8988T (cell line): ENCODE data around the gene EPHA7.

ENCODE experiments used
- DNase-seq: peaks from one replicate; pipeline ENCODE4 v3.0.0; 2011

EPHA7 gene

DNA sequence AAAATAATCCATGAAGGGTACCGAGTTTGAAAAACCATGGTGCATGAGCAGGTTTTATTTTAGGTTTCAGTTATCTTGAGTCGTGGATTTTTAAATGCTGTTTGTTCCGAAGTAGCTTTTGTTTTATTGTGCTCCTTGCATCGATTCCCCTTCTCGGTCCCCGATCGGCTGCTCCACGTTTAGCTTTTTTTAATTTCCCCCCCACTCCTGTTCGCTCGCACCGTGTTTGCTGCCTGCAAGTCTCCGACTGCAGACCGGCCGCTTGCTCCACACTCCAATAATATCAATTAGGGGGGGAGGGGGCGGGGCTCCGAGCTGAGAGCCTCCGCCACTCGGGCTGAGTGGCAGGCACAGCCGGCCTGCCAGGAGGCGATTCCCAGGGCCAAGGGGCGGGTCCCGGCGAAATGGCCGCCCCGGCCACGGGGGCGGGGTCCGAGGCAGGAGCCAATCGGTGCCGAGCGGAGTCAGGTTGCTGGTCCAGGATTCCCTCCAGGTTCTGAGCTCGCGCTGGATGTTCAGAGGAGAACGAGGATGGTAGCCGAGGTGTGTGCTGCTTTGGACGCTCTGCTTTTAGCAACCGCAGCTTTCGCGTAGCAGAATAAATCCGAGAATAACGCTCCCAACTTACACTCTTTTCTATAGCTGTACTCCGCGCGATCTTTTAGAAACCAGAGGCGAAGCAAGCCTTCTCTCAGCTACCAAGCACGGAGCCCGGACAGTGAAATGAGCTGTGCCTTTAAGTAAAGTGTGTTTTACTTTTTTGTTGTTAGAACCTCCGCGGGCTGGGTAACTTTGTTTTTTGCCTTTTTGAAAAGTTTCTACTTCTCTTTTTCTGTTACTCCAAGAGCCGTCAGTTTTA lies at the start of gene EPHA7:
Gene EPHA7 (minus strand): TSS at position 256 of the 859 bp plus-strand sequence. CDS start 218 bp downstream, at position 38.
- DNase-seq, result peak; percentile 31

DNA sequence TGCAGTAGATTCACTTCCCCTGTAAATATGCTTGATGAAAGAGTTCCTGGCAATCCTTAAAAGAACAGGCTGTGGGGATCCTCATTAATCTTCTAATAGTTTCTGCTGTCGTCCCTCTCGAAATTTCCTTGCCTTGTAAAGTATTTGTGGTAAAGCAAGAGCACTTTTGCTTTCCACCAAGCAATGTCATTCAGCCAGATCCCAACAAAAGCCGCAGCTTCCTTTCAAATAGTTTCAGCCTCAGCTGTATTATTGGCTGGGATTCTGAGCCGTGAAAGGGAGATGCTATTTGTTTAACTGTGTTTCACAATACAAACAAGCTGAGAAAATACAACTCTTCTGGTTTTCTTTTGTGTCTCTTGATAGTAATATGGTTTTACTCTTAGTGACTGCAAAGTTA lies 48.9 kb upstream of the EPHA7 start:
- DNase-seq, result no peak

DNA sequence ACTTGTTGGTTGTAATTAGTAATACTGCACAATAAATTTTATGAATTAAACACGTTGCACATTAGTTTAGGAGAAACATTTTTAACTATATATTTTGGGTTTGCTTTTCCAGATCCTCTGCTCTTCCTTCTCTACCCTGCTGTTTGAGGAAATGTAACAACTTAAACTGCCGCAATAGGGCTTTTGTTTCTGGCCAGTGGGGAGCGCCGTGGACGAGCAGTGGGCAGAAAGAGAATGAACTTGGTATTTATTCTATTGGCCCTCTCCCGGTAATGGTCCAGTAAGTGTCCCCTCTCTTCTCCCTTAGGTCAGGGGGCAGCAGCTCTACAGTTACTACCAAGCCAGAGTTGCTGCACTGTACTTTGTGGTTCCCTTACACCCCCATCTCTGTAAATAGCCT lies 35.2 kb upstream of the EPHA7 start:
- DNase-seq, result no peak

- no peak for DNase-seq
Observed at GRCh38 chr6:93453956-93454355, 34.6 kb upstream of the EPHA7 start.

DNA sequence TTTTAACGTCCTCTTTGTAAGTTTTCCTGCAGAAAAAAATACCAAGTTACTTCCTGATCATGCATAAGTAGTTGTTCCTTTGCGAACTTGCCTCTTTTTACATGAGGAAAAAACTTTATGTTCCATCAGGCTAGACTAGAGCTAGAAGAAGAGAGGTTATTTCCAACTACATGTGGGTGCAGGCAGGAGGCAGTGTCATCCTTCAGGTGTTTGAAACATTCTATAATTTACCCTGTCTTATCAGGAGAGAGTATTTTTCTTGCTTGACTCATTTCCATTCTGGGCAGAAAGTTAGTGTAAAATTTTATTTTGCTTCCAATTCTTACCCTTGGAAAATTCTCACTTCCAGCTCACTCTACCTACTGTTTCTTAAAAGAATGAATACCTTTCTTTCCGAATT lies 28.5 kb upstream of the EPHA7 start:
- no peak for DNase-seq

GRCh38 chr6:93437491-93437890 lies 18.1 kb upstream of the EPHA7 start:
- no peak for DNase-seq

DNA sequence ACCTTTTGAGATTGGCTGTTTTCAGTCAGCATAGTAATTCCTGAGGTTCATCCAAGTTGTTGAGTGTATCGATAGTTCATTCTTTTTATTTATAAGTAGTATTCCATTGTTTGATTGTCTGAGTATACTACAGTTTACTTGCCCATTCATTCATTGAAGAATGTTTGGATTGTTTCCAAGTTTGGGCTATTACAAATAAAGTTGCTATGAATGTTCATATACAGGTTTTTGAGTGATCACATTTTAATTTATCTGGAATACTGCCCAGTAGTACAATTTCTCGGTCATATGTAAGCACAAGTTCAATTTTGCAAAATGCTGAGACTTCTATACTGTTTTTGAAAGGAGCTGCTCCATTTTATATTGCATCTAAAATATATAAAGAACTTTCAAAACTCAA lies 14.2 kb upstream of the EPHA7 start:
- DNase-seq, result no peak

DNA sequence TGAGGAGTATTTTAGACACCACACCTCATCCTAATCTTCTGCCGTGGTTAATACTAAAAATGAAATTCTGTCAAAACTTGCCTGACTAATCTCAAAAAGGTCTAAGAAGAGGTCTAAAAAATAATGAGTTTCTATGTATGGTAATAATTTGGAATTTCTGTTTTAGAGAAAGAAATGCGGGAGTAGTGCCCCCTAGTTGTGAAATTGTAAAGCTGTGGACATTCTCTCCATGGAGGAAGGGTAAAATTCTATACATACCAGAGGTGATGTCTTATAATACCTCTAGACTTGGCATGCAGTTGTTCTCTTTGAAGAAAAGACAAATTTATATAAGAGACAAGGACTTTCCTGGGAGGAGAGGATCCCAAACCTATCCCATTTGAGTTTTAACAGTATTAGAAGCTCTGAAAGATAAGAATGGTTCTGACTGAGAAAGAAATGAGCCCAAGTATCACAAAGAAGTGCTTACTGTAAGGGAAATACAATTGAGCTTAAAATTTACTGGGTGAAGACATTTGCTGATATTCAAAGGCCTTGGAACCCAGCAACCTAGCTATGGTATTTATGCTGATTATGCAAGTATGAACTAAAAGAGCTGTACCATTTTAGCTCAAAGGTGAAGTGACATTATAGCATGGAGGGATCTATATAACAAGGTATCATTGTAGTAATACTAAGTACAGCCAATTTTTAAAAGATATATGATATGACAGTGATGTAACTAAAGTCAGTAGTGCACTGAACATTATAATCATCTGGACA lies 5.1 kb upstream of the EPHA7 start:
- no peak for DNase-seq

DNA sequence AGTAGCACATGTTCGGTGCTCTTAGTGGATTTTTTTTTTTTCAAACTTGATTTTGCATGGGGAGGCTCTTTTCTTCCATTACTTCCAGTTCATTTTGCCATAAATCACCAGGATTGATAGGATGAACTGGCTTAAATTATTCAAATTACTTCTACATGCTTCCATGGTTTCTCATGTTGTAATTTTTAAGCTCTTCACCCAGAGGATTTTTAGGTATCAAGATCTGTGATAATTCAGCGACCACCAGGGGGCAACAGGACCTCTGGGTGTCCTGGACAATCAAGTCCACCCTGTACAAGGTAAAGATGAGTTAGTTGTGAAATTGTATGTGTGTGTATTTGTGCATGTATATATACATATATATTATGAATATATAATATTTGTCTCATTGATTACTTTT lies 4.2 kb upstream of the EPHA7 start:
- no peak for DNase-seq

DNA sequence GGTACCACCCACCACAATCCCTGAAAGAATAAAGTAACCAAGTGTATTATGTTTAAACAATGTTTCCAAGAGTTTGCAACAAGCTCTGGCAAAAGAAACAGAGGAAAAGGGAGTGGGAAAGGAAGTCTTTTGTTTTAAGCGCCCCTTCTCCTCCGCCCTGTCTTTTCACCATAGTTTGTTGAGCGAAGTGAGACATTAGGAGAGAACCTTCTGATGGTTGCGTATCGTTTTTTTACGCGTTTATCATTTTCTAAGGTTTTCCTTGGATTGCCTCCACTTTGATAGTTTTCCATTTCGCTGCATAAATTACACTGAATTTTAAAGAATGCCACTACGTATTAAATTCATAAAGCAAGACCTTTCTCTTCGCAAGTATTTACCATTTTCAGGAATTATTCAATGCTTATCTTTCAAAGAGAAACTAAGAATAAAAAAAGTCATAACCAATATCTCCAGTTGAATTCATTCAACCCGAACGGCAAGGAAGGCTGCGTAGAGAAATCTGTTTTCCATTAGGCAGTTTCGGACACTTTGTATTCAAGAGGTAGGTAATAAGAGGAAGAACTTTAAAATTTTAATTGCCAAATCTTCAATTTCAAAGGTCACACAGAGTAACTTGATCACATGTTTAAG lies 920 bp upstream of the EPHA7 start:
- DNase-seq, result no peak

DNA sequence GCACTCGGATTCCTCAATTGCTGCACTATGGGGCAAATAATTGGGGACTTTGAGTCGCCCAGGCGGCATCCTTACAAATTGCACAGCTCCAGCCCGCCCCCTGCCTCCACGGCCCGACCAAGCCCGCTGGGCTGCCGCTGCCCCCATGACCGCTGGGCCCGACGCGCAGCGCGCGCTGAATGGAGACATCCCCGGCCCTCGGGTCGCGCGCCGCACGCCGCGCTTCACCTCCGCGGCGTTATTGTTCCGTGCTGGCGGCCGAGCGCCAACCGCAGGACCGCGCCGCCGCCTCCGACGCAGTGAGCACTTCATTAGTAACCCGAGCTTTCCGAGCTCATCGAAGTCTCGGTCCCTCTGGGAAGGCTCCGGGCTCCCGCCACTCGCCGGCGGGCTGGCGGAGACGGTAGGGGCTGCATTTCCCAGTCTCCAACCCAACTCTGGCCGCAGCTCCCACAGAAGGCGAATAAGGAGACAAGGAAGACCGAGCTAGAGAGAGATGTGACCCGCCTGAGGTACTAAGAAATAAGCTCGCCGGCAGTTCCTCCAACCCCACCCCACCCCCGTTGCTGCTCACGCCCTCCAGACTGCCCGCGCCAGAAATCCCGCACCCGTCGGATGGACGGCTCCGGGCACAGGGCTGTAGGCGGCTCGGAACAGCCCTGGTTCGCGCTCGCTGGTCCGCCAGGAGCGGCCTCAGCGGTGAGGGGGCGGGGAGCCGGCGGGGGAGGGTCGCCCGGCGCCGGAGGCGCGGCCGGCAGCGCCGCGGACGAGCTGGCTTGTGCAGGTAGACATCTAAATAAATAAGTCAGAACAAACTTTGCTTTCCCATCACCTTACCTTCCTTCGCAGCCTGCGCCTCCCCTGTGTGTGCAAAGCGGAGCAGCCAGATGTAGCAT lies 703 bp downstream of the EPHA7 start:
- no peak for DNase-seq

DNA sequence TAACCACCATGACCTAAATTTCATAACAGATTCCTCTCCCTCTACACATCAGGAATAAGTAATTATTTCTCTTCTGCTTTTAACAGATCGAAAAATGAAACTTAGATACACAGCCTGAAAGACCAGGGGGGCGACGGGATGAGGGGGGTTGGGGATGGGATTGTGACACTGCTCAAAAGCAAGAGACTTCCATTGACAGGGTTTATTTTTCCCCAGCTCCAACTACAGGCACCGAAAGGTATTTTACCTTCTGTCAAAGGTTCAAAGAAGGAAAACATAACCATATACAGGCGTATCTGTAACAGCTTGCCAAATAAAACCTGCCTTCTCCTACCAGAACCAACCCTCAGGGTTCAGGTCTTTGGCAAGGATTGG lies 1.3 kb downstream of the EPHA7 start:
- no peak for DNase-seq

GRCh38 chr6:93417421-93418013 lies 1.8 kb downstream of the EPHA7 start:
- DNase-seq, result no peak

GRCh38 chr6:93416571-93417420 lies 2.6 kb downstream of the EPHA7 start:
- DNase-seq, result no peak

- no peak for DNase-seq
Observed at GRCh38 chr6:93413190-93413589, 6.2 kb downstream of the EPHA7 start.

GRCh38 chr6:93412452-93412851 lies 6.9 kb downstream of the EPHA7 start:
- no peak for DNase-seq

- no peak for DNase-seq
Observed at GRCh38 chr6:93407186-93407585, 12.2 kb downstream of the EPHA7 start.

DNA sequence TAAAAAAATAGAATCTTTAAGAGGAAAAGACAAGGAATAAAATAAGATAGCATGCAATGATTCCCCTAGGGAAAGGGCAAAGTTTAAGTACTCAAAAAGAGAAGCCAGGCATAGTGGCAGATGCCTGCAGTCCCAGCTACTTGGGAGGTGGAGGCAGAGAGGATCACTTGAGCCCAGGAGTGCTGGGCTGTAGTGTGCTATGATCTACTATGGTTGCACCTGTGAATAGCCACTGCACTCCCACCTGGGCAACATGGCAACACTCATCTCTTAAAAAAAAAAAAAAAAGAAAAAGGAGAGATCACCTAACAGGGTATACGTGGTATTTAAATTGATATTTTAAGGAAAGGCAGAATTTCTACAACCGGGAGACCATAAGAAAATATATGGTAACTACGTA lies 16.0 kb downstream of the EPHA7 start:
- DNase-seq, result no peak

DNA sequence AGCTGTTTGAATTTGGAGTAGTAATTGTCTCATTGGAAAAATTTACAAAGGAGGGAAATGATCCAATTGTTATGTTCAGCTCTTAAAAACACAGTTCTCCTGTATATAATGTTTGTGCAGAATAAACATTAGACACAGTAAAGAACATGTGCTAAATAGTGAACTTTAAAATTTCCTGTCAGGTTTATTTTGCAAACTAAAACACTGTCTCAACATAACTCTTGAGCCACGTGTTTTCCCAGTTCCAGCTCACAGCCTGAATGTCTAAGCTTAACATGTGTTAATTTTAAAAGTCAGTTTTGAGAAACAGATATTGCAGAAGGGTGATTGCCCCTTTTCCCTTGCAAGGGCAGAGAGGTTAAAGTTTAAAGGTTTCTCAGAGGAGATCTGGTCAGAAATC lies 20.6 kb downstream of the EPHA7 start:
- no peak for DNase-seq

- no peak for DNase-seq
Observed at GRCh38 chr6:93394471-93394870, 24.9 kb downstream of the EPHA7 start.

DNA sequence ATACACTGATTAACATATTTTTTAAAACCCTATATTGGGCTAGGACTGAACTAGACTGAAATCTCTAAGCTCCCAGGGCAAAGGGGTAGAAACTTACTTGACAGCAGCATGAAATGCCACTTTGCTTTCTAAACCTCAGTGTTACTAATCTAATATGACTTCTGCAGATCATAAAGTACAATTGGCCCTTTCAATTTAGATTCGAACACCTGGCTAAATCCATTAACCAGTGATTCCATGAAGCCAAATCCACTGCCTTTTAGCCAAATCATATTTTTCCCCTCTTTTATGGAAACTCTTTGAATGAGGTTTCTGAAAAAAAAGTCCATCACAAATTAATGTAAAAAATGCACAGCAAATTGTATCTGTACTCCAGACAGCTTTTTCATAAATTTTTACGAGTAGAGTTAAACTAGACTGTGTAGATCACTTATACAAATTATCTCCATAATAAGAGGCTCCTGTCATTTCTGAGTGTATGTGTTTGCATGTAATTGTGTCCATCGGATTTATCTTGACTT lies 25.7 kb downstream of the EPHA7 start:
- no peak for DNase-seq
